Measurements from ENCODE around the gene GINS1. TPM values are rescaled to one million over a fixed set of nuclear protein-coding genes. Genes with fewer than 3 reads are reported as not detected.

Gene GINS1
- total RNA-seq, 1 experiment from 2014 or later = 30.4 TPM

DNA sequence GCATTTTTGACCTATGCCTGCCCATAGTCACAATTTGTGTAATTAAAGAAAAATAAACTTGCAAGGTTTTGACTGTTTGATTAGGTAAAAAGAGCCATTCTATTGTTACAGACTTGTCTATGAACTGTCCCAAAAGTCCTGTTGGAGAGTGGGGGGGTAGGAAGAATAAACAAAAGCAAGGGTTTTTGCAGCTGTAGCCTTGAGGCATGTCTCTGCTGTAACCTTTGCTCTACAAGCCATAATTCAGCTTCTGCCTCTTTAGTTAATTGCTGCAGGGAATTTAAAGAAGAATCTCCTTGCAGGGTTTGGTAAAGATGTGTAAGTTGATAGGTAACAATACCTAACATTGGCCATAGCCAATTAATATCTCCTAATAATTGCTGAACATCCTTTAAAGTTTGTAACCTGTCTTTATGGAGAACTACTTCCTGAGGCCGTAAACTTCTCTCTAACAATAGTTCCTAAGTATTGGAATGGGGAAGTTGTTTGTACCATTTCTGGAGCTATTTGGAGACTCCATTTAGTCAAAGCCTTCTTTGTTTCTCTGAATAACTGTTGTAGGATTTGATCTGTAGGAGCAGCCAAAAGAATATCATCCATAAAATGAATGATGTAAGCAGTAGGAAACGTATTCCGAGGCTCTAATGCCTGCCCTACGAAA, 9.0 kb upstream of the GINS1 start:
- H2AFZ ChIP-seq (ENCODE audit: low read depth, low read length, poor library complexity, severe bottlenecking) = no peak overlapping the region
- ChIA-PET RAD21 (ENCODE audit: low non-redundant PET in 1 of 2, low total read pairs in 2 of 2, uncharacterized antibody in 2 of 2, unreplicated experiment in 2 of 2) (interaction anchor here (0.8 to 1.5 kb wide), 3 partner anchors 89 to 103 kb away, joined by 3 to 6 read pairs (median 3); no protein-coding TSS in a partner anchor), CTCF (interaction anchor here (0.7 to 3.3 kb wide), 11 partner anchors 8 to 404 kb away, joined by 3 to 44 read pairs (median 9); partner anchors contain the start of genes ABHD12 and GINS1), POLR2A (interaction anchor here (0.9 to 1.5 kb wide), 4 partner anchors 9 to 404 kb away, joined by 3 to 4 read pairs (median 3); partner anchors contain the start of gene GINS1)
- H3K27me3 ChIP-seq (ENCODE audit: insufficient read depth, low read length) = no peaks in the 10 kb centered on the region
- peaks cover 0 to 8% of the 10 kb centered on the region in 2 experiments; a peak in 2 of 4 replicates for H3K9me3 ChIP-seq (ENCODE audit: control insufficient read depth in 1 of 2, insufficient read depth in 1 of 2, low read depth in 1 of 2, low read length in 2 of 2)
- H3K4me2 ChIP-seq (ENCODE audit: low read length) = no peak overlapping the region
- no peak overlapping the region for H3K9ac ChIP-seq (ENCODE audit: low read length)
- no peaks in the 10 kb centered on the region for H3K9me2 ChIP-seq (ENCODE audit: insufficient read depth)
- H3K79me2 ChIP-seq (ENCODE audit: insufficient read depth, low read length) = no peaks in the 10 kb centered on the region
- DNase-seq (ENCODE audit: low read depth, low spot score) (no peak), ATAC-seq (no peak)
- H3K36me3 ChIP-seq (ENCODE audit: control insufficient read depth in 1 of 2, insufficient read depth in 2 of 2, low read length in 2 of 2) = no peaks in the 10 kb centered on the region
- H3K27ac ChIP-seq (ENCODE audit: low read depth, low read length) = no peak overlapping the region
- H4K20me1 ChIP-seq (ENCODE audit: insufficient read depth) = no peaks in the 10 kb centered on the region
- TF ChIP-seq, protein P1, sequence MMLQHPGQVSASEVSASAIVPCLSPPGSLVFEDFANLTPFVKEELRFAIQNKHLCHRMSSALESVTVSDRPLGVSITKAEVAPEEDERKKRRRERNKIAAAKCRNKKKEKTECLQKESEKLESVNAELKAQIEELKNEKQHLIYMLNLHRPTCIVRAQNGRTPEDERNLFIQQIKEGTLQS (IDR thresholded peaks at IDR 0.05) = no peak
- TF ChIP-seq SP1 (IDR thresholded peaks at IDR 0.05; ENCODE audit: low read depth) (0 out of 2 replicates have a peak, but pooled peaks have one; percentile 13), FOSL1 (IDR thresholded peaks at IDR 0.05; ENCODE audit: low read depth) (no peak), MAX (IDR thresholded peaks at IDR 0.05) (no peak), ZNF274 (IDR thresholded peaks at IDR 0.05; ENCODE audit: low read depth, low read length) (no peak)
- BruUV-seq (replicated peaks) = no TSS peak
- intact Hi-C loops (cut with micrococcal nuclease) = loop anchor here (1.0 to 10.0 kb wide), 3 partner anchors 104 to 406 kb away; partner anchors contain the start of gene APMAP
- H3K4me1 ChIP-seq (ENCODE audit: control insufficient read depth in 1 of 2, insufficient read depth in 2 of 2, low read length in 2 of 2) = 0 out of 4 replicates have a peak, but pooled peaks cover 0 to 2% of the 10 kb centered on the region in 2 experiments
- H3K4me3 ChIP-seq (replicated peaks in 1 of 2; ENCODE audit: low read depth in 1 of 2, low read length in 2 of 2) = no peak overlapping the region

- Histone ChIP-seq H3K9ac (ENCODE audit: low read length) (no peak overlapping the region), H3K27ac (ENCODE audit: low read depth, low read length) (no peak overlapping the region), H4K20me1 (ENCODE audit: insufficient read depth) (no peaks in the 10 kb centered on the region), H3K9me3 (ENCODE audit: control insufficient read depth in 1 of 2, insufficient read depth in 1 of 2, low read depth in 1 of 2, low read length in 2 of 2) (peaks cover 0 to 8% of the 10 kb centered on the region in 2 experiments; a peak in 2 of 4 replicates), H2AFZ (ENCODE audit: low read depth, low read length, poor library complexity, severe bottlenecking) (no peak overlapping the region), H3K9me2 (ENCODE audit: insufficient read depth) (no peaks in the 10 kb centered on the region), H3K4me1 (ENCODE audit: control insufficient read depth in 1 of 2, insufficient read depth in 2 of 2, low read length in 2 of 2) (0 out of 4 replicates have a peak, but pooled peaks cover 0 to 2% of the 10 kb centered on the region in 2 experiments), H3K27me3 (ENCODE audit: insufficient read depth, low read length) (no peaks in the 10 kb centered on the region), H3K79me2 (ENCODE audit: insufficient read depth, low read length) (no peaks in the 10 kb centered on the region), H3K4me3 (replicated peaks in 1 of 2; ENCODE audit: low read depth in 1 of 2, low read length in 2 of 2) (no peak overlapping the region), H3K4me2 (ENCODE audit: low read length) (peak overlapping the region; percentile 13; the same call in 1 of the 2 replicates), H3K36me3 (ENCODE audit: control insufficient read depth in 1 of 2, insufficient read depth in 2 of 2, low read length in 2 of 2) (no peaks in the 10 kb centered on the region)
- RAD21 ChIA-PET (ENCODE audit: low non-redundant PET in 1 of 2, low total read pairs in 2 of 2, uncharacterized antibody in 2 of 2, unreplicated experiment in 2 of 2) = interaction anchor here (0.8 to 1.5 kb wide), 3 partner anchors 89 to 104 kb away, joined by 3 to 6 read pairs (median 3); no protein-coding TSS in a partner anchor
- no TSS peak for BruUV-seq (replicated peaks)
- DNase-seq (ENCODE audit: low read depth, low spot score) (peak; percentile 68), ATAC-seq (peak; percentile 96)
- CTCF ChIA-PET = interaction anchor here (0.7 to 3.3 kb wide), 13 partner anchors 8 to 404 kb away, joined by 3 to 44 read pairs (median 6); partner anchors contain the start of genes ABHD12 and GINS1
- intact Hi-C loops (cut with micrococcal nuclease) = loop anchor here (1.0 to 10.0 kb wide), 3 partner anchors 105 to 406 kb away; partner anchors contain the start of gene APMAP
- POLR2A ChIA-PET = interaction anchor here (0.9 to 1.5 kb wide), 4 partner anchors 9 to 404 kb away, joined by 3 to 4 read pairs (median 3); partner anchors contain the start of gene GINS1
- TF ChIP-seq SIN3A (IDR thresholded peaks at IDR 0.05; ENCODE audit: low read depth) (no peak), JUND (IDR thresholded peaks at IDR 0.05) (no peak), CTCF (IDR thresholded peaks at IDR 0.05 in 2 of 3, conservative IDR thresholded peaks at IDR 0.05 in 1 of 3; ENCODE audit: borderline replicate concordance in 1 of 3, insufficient read depth in 1 of 3, low read depth in 2 of 3, low read length in 2 of 3) (peak; percentile 49 to 88 (median 67))
- TF ChIP-seq, protein P2, sequence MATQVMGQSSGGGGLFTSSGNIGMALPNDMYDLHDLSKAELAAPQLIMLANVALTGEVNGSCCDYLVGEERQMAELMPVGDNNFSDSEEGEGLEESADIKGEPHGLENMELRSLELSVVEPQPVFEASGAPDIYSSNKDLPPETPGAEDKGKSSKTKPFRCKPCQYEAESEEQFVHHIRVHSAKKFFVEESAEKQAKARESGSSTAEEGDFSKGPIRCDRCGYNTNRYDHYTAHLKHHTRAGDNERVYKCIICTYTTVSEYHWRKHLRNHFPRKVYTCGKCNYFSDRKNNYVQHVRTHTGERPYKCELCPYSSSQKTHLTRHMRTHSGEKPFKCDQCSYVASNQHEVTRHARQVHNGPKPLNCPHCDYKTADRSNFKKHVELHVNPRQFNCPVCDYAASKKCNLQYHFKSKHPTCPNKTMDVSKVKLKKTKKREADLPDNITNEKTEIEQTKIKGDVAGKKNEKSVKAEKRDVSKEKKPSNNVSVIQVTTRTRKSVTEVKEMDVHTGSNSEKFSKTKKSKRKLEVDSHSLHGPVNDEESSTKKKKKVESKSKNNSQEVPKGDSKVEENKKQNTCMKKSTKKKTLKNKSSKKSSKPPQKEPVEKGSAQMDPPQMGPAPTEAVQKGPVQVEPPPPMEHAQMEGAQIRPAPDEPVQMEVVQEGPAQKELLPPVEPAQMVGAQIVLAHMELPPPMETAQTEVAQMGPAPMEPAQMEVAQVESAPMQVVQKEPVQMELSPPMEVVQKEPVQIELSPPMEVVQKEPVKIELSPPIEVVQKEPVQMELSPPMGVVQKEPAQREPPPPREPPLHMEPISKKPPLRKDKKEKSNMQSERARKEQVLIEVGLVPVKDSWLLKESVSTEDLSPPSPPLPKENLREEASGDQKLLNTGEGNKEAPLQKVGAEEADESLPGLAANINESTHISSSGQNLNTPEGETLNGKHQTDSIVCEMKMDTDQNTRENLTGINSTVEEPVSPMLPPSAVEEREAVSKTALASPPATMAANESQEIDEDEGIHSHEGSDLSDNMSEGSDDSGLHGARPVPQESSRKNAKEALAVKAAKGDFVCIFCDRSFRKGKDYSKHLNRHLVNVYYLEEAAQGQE (IDR thresholded peaks at IDR 0.05; ENCODE audit: low read depth) = no peak
Measured at GRCh38 chr20:25399037-25399430, 8.4 kb upstream of the GINS1 start.

Data from HCT116 (cell line).